ENCODE data around the gene SLC9A3. TPM values are rescaled to one million over a fixed set of nuclear protein-coding genes. Genes with fewer than 3 reads are reported as not detected.

The SLC9A3 gene
- total RNA-seq, 1 donor = 1.8 TPM

DNA sequence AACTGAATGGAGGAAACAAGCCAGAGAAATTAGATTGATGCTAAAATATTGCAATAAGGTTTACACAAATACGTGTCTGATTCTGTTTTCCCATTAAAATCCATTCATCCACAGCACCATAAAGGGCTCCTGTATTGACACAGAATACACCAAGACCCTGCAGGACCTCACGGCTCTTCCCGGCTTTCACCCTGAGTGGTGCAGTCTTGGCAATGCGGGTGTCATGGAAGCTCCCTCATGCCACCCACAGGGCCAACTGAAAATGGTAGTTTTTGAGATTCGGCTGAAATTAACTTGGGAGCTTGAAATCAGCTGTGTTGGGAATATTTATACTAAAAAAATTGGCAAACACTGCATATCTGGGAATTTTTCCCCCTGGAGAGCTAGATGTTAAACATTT lies 98.5 kb downstream of the SLC9A3 start:
- H3K4me3 ChIP-seq (ENCODE audit: low read depth, low read length) = no peak overlapping the region
- TF ChIP-seq, protein P1, sequence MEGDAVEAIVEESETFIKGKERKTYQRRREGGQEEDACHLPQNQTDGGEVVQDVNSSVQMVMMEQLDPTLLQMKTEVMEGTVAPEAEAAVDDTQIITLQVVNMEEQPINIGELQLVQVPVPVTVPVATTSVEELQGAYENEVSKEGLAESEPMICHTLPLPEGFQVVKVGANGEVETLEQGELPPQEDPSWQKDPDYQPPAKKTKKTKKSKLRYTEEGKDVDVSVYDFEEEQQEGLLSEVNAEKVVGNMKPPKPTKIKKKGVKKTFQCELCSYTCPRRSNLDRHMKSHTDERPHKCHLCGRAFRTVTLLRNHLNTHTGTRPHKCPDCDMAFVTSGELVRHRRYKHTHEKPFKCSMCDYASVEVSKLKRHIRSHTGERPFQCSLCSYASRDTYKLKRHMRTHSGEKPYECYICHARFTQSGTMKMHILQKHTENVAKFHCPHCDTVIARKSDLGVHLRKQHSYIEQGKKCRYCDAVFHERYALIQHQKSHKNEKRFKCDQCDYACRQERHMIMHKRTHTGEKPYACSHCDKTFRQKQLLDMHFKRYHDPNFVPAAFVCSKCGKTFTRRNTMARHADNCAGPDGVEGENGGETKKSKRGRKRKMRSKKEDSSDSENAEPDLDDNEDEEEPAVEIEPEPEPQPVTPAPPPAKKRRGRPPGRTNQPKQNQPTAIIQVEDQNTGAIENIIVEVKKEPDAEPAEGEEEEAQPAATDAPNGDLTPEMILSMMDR (IDR thresholded peaks at IDR 0.05; ENCODE audit: insufficient read depth, low read length) = peak; percentile 36
- peak; percentile 50 for DNase-seq (ENCODE audit: low read depth)

- TF ChIP-seq, protein P1 (IDR thresholded peaks at IDR 0.05; ENCODE audit: insufficient read depth, low read length) = no peak
- DNase-seq (ENCODE audit: low read depth) = no peak
- H3K4me3 ChIP-seq (ENCODE audit: low read depth, low read length) = no peak overlapping the region
Measured at GRCh38 chr5:424301-425110, 99.7 kb downstream of the SLC9A3 start.

- H3K4me3 ChIP-seq (ENCODE audit: low read depth, low read length) = no peak overlapping the region
- TF ChIP-seq, protein P1 (IDR thresholded peaks at IDR 0.05; ENCODE audit: insufficient read depth, low read length) = no peak
- no peak for DNase-seq (ENCODE audit: low read depth)
Measured at GRCh38 chr5:423626-424261, 100.5 kb downstream of the SLC9A3 start.

DNA sequence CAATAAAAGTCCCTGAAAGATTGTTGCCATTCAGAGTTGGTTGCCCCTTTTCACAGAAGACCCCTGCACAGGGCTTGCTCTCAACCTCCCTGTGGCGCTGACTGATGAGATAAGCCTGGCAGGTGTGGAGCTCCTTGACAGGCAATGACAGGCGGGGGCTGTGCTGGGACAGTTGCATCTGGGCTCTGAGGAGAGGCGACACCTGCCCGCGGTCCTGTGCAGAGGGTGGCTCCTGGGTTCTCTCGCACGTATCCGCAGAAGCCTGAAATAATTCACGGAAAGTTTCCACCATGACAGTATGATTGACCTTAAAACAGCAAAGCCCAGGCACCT lies 101.0 kb downstream of the SLC9A3 start:
- DNase-seq (ENCODE audit: low read depth) = no peak
- TF ChIP-seq, protein P1 (IDR thresholded peaks at IDR 0.05; ENCODE audit: insufficient read depth, low read length) = no peak
- no peak overlapping the region for H3K4me3 ChIP-seq (ENCODE audit: low read depth, low read length)

DNA sequence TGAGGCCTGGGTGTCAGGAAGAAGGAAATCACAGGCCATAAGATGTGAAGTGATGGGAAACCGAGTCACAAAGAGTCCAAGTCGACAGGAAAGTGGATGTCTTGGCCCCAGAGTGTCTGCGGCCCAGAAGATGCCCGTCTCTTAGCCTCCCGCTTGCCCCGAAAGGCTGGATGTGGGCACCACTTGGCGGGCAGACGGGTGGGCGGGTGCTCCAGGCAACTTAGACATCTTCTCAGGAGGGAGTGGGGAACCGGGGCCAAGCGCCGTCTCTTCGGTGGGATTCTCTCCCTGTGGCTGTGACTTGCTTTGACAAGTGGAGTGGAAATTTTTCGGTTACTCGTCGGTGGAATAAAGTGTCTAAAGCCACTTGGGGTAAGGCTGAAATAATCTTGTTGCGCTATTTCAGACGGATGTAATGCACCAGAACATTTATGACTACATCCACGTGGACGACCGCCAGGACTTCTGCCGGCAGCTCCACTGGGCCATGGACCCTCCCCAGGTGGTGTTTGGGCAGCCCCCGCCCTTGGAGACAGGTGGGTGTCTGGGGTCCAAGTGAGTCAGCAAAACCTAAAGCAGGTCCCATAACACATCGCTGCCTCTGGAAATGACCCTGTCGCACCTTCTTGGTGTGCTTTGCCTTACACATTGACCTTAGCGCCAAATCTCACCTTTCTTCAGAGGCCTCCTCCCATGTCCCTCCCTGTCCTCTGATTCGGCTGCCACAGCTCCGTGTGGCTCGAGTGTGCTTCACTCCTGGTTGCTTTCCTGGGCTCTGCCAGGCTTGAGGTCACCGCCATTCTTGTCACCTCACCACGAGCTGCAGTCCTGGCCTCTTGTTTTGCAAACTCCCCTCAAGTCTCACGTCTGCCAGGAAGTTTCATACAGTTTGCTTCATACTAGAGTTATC lies 101.7 kb downstream of the SLC9A3 start:
- TF ChIP-seq, protein P1 (IDR thresholded peaks at IDR 0.05; ENCODE audit: insufficient read depth, low read length) = no peak
- DNase-seq (ENCODE audit: low read depth) = no peak
- H3K4me3 ChIP-seq (ENCODE audit: low read depth, low read length) = no peak overlapping the region

- no peak for DNase-seq (ENCODE audit: low read depth)
- TF ChIP-seq, protein P1 (IDR thresholded peaks at IDR 0.05; ENCODE audit: insufficient read depth, low read length) = no peak
- no peak overlapping the region for H3K4me3 ChIP-seq (ENCODE audit: low read depth, low read length)
Measured at GRCh38 chr5:421901-422300, 102.3 kb downstream of the SLC9A3 start.
